Stimulated activated naive CD4-positive, alpha-beta T cell (primary cell): ENCODE measurements around the gene EPAS1.

Source experiments
- DNase-seq, 6 experiments: peaks; one replicate each; lab custom pipeline; 2025; lab: John Stamatoyannopoulos, UW

EPAS1 gene

DNA sequence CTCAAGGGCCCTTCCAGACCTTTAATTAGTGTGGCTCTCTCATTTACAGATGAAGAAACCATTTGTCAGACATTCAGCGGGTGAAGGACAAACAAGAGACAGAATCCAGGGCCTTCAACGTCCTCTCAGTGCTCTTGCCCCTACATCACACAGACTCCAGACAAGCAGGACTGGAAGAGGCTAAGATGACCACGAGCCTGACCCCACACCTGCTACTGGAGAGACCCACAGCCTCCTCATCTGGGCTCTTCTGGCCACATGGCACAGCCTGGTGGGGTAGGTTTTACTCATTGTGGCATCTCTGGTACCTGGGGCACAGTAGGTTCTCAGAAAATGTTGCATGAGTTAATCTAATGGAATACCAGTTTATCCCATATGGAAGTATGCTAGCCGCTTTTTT is 112.5 kb downstream of the EPAS1 start:
- no peak for DNase-seq

DNA sequence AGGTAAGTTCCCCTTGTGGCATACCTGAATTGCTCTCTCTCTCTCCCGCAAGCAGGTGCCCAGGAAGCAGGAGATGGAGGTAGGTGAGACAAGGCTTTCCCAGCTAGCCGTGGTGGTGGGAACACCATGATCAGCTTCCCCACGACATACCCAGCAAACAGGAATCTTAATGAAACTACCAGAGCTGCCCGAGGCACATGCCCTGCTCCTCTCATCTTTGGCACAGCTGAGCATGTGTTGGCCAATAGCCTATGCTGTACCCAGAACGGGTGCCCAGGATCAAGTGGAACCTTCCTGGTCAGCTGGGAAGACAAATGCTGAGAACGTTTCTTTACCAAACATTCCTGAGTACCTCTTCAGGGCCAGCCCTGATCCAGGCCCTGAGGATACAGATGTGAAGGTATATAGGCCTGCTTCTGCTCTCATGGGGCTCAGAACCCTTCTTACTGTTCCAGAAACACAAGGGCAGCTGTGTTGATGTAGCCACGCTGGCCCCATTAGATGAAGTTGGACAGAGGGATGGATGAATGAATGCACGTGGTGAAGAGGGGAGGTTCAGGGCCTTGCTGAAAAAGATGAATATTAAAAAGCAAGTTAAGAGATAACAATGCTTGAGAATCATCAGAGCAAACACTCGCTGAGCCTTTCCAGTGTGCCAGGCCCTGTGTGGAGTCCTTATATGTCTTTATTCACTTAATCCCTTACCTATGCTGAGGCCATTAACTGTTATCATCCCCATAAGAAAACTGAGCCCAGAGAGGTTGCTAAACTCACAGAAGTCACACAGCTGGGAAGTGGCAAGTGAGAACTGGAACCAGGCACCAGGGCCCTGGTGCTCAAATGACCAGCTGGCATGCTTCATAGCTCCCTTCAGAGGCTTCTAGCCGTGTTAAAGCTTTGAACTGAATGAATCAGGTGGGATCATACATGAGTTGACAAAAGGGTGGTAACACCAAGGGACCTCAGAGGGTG is 113.4 kb downstream of the EPAS1 start:
- no peak for DNase-seq

DNA sequence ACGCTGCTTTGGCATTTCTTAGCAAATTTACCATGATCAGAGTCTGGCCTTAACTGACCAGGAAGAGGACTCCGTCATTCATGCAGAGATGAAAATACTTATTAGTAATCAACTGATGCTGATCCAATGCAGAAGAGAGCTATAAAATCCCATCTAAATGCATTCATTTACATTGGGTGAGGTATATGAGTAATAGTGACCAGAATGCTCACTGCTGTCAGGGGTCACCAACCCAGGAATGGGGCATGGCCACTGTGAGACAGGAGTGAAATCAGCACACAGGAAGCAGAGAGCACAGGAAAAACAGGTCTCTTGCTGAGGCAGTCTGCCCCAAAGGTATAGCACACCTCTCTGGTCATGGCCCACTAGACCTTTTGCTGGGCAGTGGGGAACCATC is 114.0 kb downstream of the EPAS1 start:
- DNase-seq: no peak

DNA sequence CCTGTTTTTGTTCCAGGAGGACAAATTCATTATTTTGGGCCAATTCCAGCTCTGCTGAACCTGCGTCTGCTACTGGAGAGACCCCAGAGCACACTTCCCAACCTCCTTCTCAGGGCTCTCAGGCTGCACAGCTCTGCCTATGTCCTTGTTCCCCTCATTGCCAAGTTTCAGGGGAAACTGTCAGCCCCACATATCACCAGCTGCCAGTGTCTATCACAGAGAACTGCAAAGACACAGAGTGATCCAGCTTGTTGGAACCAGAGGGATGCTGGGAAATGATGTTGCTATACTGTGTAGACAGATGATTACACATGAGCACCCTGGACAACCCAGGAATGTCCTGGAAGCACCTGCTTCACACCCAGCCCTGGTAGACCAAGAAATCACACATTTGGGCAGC is 114.8 kb downstream of the EPAS1 start:
- DNase-seq: no peak

DNA sequence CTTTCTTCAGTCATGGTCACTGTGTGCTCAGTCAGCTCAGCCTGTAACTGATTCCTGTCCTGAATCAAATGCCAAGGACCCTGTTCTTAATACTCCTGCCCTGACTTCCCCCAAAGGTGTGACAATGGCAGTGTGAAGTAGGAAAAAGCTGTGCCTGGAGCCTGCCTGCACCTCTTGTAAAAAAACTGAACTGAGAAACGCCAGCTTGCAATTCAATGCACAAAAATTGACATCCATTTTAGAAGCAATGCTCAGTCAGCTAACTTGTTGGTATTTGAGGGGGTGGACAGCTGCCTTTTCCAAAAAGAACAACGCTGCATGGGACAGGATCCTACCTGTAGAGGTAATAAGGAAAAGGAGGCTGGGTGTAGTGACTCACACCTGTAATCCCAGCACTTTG is 115.9 kb downstream of the EPAS1 start:
- DNase-seq: no peak

DNA sequence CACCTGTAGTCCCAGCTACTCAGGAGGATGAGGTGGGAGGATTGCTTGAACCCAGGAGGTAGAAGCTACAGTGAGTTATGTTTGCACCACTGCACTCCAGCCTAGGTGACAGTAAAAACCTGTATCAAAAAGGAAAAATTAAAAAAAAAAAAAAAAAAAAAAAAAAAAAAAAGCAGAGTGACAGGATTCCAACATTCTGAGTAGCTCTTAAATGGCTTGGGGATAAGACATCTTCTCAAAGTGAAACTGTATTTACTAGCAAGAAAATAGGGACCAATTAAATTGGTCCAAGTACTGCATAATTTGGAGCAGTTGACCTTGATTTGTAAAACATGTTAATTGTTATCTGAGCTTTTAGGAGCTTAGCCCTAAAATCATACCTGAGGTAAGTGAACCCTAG is 116.4 kb downstream of the EPAS1 start:
- no peak for DNase-seq

DNA sequence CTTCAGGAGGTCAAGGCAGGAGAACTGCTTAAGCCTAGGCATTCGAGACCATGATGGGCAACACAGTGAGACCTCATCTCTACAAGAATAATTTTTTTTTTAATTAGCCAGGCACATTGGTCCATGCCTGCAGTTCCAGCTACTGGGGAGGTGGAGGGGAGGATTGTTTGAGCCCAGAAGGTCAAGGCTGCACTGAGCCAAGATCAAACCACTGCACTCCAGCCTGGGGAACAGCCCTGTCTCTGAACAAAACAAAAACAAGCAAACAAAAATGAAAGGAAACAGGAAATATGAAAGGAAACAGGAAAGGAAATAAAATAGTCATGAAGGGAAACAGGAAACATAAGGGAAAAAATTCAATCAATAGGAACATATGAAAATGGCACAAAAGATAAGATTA is 117.5 kb downstream of the EPAS1 start:
- no peak for DNase-seq

DNA sequence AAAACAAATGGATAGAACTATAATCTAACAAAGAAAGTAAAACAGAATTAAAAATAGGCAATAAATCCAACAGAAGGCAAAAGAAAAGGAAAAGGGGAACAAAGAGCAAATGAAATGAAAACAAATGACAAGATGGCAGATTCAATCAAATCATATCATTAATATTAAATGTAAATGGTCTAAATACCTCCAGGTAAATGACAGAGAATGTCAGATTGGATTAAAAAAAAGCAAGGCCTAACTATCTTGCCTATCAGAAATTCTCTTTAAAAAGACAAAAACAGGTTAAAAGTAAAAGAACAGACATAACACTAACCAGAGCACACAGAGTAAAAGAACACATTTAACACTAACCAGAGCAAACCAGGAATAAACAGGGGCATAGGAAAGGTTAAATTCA is 119.1 kb downstream of the EPAS1 start:
- no peak for DNase-seq

DNA sequence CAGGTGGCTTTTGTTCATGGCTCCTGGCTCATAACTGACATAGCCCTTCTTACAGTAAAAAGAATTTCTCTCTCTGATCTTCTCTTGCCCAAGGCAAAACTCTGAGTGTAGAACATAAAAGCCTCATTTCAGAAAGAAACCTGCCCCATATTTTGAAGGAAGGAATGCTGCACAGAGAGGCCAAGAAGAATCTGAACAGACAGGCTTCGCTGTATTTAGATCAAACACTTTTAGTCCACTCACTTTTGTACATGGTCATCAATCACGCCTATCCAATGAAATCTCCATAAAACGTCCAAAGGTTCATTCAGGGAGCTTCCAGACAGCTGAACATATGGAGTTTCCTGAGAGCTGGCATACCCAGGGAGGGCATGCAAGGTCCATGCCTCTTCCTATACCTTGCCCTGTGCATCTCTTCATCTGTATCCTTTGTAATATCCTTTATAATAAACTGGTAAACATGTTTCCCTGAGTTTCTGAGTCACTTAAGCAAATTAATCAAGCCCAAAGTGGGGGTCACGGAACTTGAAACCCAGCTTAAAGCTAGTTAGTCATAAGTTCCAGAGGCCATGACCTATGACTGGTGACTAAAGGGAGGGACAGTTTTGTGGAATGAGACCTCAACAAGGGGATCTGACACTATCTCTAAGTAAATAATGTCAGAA is 119.7 kb downstream of the EPAS1 start:
- no peak for DNase-seq

DNA sequence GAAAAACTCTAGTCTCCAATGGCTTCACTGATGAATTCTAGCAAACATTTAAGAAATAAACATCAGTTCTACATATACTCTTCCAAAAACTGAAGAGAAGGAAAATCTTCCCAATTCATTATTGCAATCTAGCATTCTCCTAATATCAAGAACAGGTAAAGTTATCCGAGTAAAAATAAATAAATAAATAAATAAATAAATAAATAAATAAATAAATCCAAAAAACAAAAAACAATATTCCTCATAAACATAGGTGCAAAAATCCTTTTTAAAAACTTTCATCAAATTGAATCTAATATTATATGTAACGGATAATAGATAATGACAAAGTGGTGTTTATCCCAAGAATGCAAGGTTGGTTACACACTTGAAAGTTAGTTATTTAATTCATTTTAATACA is 123.7 kb downstream of the EPAS1 start:
- DNase-seq: no peak

DNA sequence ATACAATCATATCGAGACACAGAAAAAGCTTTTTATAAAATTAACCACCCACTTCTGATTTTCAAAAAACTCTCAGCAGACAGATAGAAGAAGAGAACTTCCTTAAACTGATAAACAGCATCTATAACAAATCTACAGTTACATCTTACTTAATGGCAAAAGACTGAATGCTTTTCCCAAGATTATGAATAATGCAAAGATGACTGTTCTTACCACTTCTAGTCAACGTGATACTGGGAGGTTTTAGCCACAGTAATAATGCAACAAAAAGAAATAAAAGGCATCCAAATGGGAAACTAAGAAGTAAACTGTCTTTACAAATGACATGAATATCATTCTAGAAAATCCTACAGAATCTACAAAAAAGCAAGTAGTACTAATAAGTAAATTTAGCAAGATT is 124.2 kb downstream of the EPAS1 start:
- DNase-seq: no peak

DNA sequence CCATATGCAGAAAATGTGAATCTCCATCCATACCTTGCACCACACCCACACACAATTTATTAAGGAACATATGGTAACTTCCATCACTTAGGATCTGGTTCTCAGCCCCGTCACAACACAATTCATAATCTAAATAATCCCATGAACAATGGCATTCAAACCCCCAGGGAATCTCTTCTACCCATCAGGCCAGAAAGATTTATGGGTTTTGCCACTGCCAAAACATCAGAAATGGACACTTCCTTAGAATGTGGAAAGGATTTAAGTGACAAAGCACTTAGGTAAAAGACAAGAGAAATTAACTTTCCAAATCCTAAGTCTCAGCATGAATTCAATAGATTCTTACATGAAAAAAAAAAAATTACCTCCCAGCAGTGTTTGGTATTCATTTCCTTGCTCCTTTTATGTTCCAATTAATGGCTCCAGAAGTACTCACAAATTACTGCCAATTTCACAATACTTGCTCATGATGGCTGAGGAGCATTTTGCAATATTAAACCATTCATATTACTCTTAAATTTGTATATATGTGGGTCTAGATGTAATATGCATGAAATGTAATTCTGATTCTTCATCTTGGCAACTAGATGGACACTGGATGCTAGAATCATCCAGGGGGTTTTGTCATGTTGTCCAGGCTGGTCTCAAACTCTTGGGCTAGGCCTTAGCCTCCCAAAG is 125.6 kb downstream of the EPAS1 start:
- no peak for DNase-seq

DNA sequence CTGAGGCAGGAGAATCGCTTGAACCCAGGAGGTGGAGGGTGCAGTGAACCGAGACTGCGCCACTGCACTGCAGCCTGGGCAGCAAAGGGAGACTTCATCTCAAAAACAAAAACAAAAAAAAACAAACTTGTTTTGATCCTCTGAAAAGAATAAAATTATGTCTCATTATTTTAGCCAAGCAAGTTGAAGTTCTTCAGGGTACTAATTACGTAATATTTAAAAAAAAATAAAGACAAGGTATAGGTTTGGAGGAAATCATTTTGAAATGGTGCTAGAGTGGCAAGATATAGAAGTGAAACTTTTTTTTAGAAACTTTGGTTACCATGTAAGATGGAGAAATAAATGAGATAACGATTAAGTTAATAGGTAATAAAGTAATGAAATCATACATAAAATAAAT is 127.7 kb downstream of the EPAS1 start:
- DNase-seq: no peak

DNA sequence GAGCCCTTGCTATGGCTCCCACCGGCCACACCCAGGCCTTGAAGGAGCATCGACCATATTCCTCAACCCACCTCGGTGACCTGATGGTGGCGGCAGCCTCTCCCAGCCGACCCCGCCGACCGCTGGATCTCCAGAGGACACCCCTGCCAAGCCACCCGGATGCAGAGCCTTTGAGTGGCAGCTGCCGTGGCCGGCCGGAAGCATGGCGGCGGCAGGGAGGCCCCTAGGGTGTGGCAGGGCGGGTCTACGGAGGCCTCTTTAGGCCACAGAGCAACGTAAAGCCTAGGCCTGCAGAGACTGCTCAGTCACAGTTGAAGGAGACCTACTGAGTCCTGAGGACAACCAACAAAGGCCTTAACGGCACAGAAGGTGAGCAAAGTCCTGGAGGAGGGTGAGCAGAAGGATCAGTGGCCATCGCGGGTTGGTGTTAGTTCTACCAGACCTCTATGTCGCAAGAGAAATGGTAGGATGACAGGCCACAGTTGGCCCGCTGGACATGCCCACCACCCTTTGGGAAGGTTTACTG is 131.8 kb downstream of the EPAS1 start:
- no peak for DNase-seq

DNA sequence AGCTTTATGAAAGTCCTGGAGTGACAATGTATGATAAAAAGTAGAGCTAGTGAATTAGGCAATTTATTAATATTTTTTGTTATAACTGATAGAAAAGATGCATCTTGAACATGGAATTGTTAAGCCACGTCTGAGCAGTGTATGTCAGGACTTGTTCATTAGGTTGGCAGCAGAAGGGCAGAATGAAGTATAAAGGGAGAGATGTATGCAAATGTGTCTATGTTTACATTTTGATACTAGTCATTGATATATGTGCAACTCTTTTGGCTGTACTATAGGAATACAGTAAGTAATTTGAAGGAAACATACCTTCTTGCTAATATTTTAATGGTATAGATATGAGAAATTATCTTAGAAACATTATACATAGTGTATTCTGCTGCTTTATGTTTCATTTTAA is 133.2 kb downstream of the EPAS1 start:
- no peak for DNase-seq

DNA sequence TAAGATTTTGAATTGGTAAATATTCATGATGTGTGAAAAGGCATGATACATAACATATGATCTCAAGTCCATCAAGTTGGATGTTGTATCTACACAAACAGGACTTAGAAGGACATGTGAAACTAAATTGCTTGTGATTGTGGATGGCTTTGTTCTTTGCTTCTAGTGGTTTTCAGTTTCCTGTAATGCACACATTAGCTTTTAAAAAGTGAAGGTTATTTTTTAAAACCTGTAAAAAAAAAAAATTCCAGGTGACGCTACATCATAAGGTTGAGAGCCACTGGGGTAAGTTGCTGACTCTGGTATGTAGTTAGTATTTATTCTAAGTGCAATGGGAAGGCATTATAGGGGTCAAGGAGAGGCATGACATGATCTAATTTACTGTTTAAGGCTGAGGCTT is 133.8 kb downstream of the EPAS1 start:
- no peak for DNase-seq

DNA sequence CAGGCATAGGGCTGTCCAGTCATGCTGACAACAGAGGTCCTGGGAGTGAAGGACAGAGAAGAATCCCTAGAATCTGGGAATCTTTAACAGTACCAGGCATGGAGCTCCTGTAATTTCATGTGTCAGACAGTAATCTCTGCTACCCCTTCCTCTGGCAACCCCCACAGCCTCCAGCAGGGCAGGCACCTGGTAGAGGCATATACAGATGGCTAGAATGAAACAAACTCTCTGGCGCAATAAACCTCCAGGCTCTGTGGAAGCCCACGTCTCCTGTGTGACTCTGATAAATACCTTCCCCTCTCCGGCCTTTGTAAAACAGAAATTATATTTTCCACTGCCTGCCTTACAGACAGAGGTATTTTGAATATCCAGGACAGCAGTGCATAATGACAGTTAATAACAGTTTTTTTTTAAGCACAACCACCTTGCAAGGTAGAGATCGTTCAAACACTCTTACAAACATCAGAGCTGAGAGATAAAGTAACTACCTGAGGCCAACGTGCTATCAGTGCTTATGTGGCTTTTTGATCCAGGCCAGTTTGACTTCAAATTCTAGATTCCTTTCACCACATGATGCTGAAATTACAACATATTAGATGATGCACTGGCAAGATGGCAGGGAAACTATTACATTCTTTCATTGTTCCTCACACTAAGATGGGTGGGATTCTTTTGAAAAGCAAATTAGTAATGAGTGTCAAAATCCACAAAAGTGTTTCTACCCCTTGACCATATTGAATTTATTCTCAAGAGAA is 134.5 kb downstream of the EPAS1 start:
- DNase-seq: no peak

DNA sequence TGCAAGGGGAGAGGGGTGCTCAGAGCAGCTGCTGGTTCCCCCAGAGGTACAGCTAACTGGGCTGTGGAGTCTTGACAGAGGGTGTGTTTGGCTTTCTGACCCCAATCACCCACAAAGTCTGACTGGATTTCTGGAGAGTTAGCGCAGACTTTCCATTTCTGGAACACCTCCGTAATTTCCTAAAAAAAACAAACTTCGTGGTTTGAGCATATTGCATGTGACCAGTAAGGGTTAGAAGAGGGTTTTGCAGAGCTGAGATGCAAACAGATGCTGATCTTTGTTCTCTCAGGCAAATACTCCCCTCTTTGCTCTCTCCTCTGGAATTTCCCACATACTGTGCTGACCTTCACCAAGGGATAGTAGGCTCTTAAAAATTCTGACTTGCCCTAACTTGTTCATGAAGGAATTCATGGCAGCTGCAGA is 137.7 kb downstream of the EPAS1 start:
- DNase-seq: no peak

DNA sequence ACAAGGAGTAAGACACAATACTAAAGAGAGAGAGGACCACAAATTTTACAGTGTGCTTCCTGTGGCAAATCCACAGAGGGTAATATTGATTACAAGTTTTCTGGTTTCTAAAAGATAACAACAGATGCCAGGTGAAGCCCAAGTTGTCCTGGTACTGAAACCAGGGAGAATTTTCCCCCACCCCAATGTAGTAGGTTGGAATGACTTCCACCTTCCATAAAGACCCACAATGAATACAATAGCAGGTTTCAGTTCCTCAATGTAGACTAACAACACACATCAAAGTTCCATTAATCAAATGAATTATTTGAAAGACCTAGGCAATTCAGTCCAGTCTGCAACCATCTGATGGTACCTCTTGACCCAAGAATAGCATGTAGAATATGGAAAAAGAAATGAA is 138.1 kb downstream of the EPAS1 start:
- DNase-seq: no peak

DNA sequence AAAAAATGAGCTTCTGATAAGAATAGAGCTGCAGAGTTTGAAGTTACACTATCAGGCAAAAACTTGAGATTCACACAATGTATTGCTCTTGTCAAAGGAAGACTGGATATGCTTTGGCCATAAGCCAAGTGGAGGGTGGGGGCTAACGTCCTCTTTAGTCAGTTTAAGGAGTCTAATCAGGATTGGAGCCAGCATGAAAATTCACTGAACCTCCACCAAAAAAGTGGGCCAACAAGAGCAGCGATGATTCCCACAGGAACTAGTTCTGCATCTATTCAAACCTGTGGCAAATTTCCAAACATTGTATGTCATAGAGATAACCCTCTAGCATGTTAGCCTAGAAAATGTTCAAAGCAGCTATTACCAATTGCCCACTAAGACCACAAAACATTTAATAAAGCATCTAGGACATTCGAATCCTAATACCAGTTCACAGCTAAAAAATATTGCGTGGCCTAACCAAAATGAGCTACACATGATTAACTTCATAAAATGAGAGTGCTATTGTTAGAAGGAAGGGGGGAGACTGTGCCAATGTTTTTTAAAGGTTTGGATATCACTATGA is 138.7 kb downstream of the EPAS1 start:
- DNase-seq: no peak
